Osteoblast (primary cell): ENCODE measurements around the gene HSP90AA1. TPM values are rescaled to one million over a fixed set of nuclear protein-coding genes. Genes with fewer than 3 reads are reported as not detected.
A peak's percentile ranks its signal among the peaks of the same experiment; 100 is the strongest.
"Not testable (repeated sequence)": the region's sequence is repeated elsewhere in the genome, so short reads cannot be mapped to it uniquely, and the experiment has no call there.

ENCODE experiments used
- DNase-seq: peaks from one replicate; pipeline ENCODE4 v3.0.0; 2011; ENCODE audit warnings: low spot score, mixed read lengths; ENCODE audit not compliant: insufficient read length; ENCODE audit errors: missing footprints
- H2AFZ ChIP-seq: 2 replicates; pipeline ENCODE4 v1.6.0; 2011; ENCODE audit warnings: mild to moderate bottlenecking, low read length
- H3K27ac ChIP-seq: 2 replicates; pipeline ENCODE4 v1.5.1; 2011; ENCODE audit warnings: mild to moderate bottlenecking, low read depth, low read length, moderate library complexity
- H3K27me3 ChIP-seq: 2 replicates; pipeline ENCODE4 v1.6.0; 2012; ENCODE audit warnings: mild to moderate bottlenecking, control low read depth, inconsistent platforms, low read length, moderate library complexity; ENCODE audit not compliant: insufficient read depth
- H3K36me3 ChIP-seq: 2 replicates; pipeline ENCODE4 v1.5.1; 2011; ENCODE audit warnings: mild to moderate bottlenecking, low read length, control low read depth, moderate library complexity; ENCODE audit not compliant: insufficient read depth
- H3K4me1 ChIP-seq: 2 replicates; pipeline ENCODE4 v1.5.1; 2011; ENCODE audit warnings: mild to moderate bottlenecking, low read length, control low read depth, moderate library complexity; ENCODE audit not compliant: insufficient read depth
- H3K4me2 ChIP-seq: 2 replicates; pipeline ENCODE4 v1.6.0; 2011; ENCODE audit warnings: mild to moderate bottlenecking, low read length; ENCODE audit not compliant: insufficient read depth
- H3K4me3 ChIP-seq: fragments of 200-600 bp; sonication (generic); 3 replicates; pipeline ENCODE4 v1.5.1; 2012; ENCODE audit warnings: mild to moderate bottlenecking, low read length, inconsistent platforms; ENCODE audit not compliant: insufficient read depth
- H3K79me2 ChIP-seq: 2 replicates; pipeline ENCODE4 v1.6.0; 2012; ENCODE audit warnings: mild to moderate bottlenecking, low read length, control low read depth, inconsistent platforms; ENCODE audit not compliant: insufficient read depth
- H3K9me3 ChIP-seq: 2 replicates; pipeline ENCODE4 v1.5.1; 2011; ENCODE audit warnings: low read depth, low read length, control low read depth
- H4K20me1 ChIP-seq: 2 replicates; pipeline ENCODE4 v1.6.0; 2012; ENCODE audit warnings: mild to moderate bottlenecking, low read length, control low read depth; ENCODE audit not compliant: insufficient read depth
- CTCF ChIP-seq: IDR thresholded peaks from 2 replicates; pipeline ENCODE4 v1.5.1; 2011; ENCODE audit warnings: mild to moderate bottlenecking, low read depth, low read length, moderate library complexity; ENCODE audit errors: extremely low read depth
- total RNA-seq: library from RNA; depleted of rRNA; stranded (reverse); fragments of >200 nt; gene quantifications from 2 replicates; pipeline ENCODE4 v1.2.3, GENCODE V29; 2012

The HSP90AA1 gene
- total RNA-seq, 1 donor, result 193 TPM

- no peaks in the 10 kb centered on the region for H3K9me3 ChIP-seq
- peaks cover 51% of the 10 kb centered on the region for H3K79me2 ChIP-seq
- peaks cover 29% of the 10 kb centered on the region for H3K4me1 ChIP-seq
- no peak for DNase-seq
- peak overlapping the region; percentile 78 for H3K4me3 ChIP-seq
- H3K27ac ChIP-seq, result peak overlapping the region; percentile 76
- peaks cover 37% of the 10 kb centered on the region for H4K20me1 ChIP-seq
- no peak overlapping the region for H2AFZ ChIP-seq
- H3K4me2 ChIP-seq, result no peak overlapping the region
- no peak for TF ChIP-seq CTCF
- no peaks in the 10 kb centered on the region for H3K27me3 ChIP-seq
- peaks cover 44% of the 10 kb centered on the region for H3K36me3 ChIP-seq
Observed at GRCh38 chr14:102086709-102086971, 204 bp downstream of the HSP90AA1 start.

- Histone ChIP-seq H3K4me1 (peaks cover 29% of the 10 kb centered on the region), H3K27ac (peak overlapping the region; percentile 76), H3K79me2 (peaks cover 52% of the 10 kb centered on the region), H3K9me3 (no peaks in the 10 kb centered on the region), H4K20me1 (peaks cover 40% of the 10 kb centered on the region), H2AFZ (no peak overlapping the region), H3K36me3 (peaks cover 49% of the 10 kb centered on the region), H3K27me3 (no peaks in the 10 kb centered on the region), H3K4me3 (peak overlapping the region; percentile 78), H3K4me2 (peak overlapping the region; percentile 96)
- DNase-seq, result peak; percentile 89
- TF ChIP-seq CTCF, result no peak
Observed at GRCh38 chr14:102085948-102086708, 716 bp downstream of the HSP90AA1 start.

- H2AFZ ChIP-seq, result no peak overlapping the region
- DNase-seq, result no peak
- H3K27ac ChIP-seq, result peak overlapping the region; percentile 76
- H3K9me3 ChIP-seq, result no peaks in the 10 kb centered on the region
- H3K4me3 ChIP-seq, result peak overlapping the region; percentile 78
- H3K79me2 ChIP-seq, result peaks cover 52% of the 10 kb centered on the region
- H3K36me3 ChIP-seq, result peaks cover 55% of the 10 kb centered on the region
- H3K4me2 ChIP-seq, result peak overlapping the region; percentile 96
- TF ChIP-seq CTCF, result no peak
- H3K4me1 ChIP-seq, result peaks cover 29% of the 10 kb centered on the region
- H3K27me3 ChIP-seq, result no peaks in the 10 kb centered on the region
- H4K20me1 ChIP-seq, result peaks cover 44% of the 10 kb centered on the region
Observed at GRCh38 chr14:102085488-102085887, 1.4 kb downstream of the HSP90AA1 start.

GRCh38 chr14:102084931-102085330 is 1.9 kb downstream of the HSP90AA1 start:
- H3K4me1 ChIP-seq, result peaks cover 29% of the 10 kb centered on the region
- H3K4me2 ChIP-seq, result peak overlapping the region; percentile 96
- TF ChIP-seq CTCF, result no peak
- no peaks in the 10 kb centered on the region for H3K9me3 ChIP-seq
- H3K27me3 ChIP-seq, result no peaks in the 10 kb centered on the region
- H3K4me3 ChIP-seq, result peak overlapping the region; percentile 78
- H3K79me2 ChIP-seq, result peaks cover 52% of the 10 kb centered on the region
- peaks cover 61% of the 10 kb centered on the region for H3K36me3 ChIP-seq
- H3K27ac ChIP-seq, result no peak overlapping the region
- H4K20me1 ChIP-seq, result peaks cover 47% of the 10 kb centered on the region
- peak; percentile 84 for DNase-seq
- no peak overlapping the region for H2AFZ ChIP-seq

GRCh38 chr14:102084522-102084921 is 2.3 kb downstream of the HSP90AA1 start:
- Histone ChIP-seq H3K4me1 (peaks cover 29% of the 10 kb centered on the region), H3K36me3 (peaks cover 65% of the 10 kb centered on the region), H3K4me2 (peak overlapping the region; percentile 96), H4K20me1 (peaks cover 47% of the 10 kb centered on the region), H3K79me2 (peaks cover 52% of the 10 kb centered on the region), H3K4me3 (peak overlapping the region; percentile 78)
- H3K27me3 ChIP-seq, DNase-seq, H3K9me3 ChIP-seq, H3K27ac ChIP-seq, H2AFZ ChIP-seq: not testable (repeated sequence)
